H54 (cell line): ENCODE measurements around the gene METTL1.
A peak's percentile ranks its signal among the peaks of the same experiment; 100 is the strongest.

Source experiments
- DNase-seq: peaks from one replicate; pipeline ENCODE4 v3.0.0; 2011; ENCODE audit warnings: low spot score, mixed read lengths; ENCODE audit not compliant: insufficient read length
- FAIRE-seq: peaks from 3 replicates; lab custom pipeline; 2011; peaks lifted over from hg19 to GRCh38; lab: Jason Lieb, UNC
- POLR2A ChIP-seq: IDR thresholded peaks from 2 replicates; pipeline ENCODE4 v1.6.1; 2011; ENCODE audit warnings: low read depth, mild to moderate bottlenecking, low read length

METTL1 gene

GRCh38 chr12:57749061-57749460, 22.8 kb downstream of the METTL1 start:
- FAIRE-seq = no peak

DNA sequence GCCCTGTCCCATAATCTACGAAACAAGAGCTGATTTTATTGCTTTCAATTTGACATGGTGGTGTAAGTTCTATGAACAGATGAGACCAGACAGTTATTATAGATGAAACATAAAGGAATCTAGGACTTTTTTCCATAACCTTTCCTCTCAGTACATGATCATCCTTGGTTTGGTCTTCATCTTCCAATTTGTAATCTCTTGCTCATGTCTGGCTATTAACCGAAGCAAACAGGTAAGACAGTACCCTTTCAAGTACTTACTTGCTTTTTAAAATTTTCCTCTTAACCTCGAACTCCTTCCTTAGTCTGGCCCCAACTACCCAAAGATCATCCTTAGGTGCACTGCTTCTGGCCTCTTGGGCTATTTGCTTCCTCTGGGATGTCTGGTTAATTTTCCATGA, 25.9 kb downstream of the METTL1 start:
- no peak for FAIRE-seq
- no peak for TF ChIP-seq POLR2A
- DNase-seq = no peak

More at GRCh38 chr12:57749061-57749460, 22.8 kb downstream of the METTL1 start:
- DNase-seq = no peak
- TF ChIP-seq POLR2A = no peak

DNA sequence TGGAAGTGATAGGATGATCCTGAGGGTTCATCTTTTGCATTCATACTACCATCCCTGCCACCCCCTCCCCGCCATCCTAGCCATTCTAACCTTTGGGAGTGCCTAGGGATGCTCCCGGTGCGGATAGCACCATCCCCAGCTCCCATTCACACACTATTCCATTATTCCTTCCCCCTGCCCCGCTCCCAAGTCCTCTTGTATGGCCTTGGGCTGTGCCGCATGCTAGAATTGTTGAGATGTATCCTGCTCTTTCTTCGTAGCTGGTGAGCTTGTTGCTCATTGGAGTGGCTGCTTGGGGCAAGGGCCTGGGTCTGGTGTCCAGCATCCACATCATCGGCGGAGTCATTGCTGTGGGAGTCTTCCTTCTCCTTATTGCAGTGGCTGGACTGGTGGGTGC, 26.4 kb downstream of the METTL1 start:
- DNase-seq (no peak), FAIRE-seq (no peak)
- 0 out of 2 replicates have a peak, but pooled peaks have one; percentile 1 for TF ChIP-seq POLR2A

DNA sequence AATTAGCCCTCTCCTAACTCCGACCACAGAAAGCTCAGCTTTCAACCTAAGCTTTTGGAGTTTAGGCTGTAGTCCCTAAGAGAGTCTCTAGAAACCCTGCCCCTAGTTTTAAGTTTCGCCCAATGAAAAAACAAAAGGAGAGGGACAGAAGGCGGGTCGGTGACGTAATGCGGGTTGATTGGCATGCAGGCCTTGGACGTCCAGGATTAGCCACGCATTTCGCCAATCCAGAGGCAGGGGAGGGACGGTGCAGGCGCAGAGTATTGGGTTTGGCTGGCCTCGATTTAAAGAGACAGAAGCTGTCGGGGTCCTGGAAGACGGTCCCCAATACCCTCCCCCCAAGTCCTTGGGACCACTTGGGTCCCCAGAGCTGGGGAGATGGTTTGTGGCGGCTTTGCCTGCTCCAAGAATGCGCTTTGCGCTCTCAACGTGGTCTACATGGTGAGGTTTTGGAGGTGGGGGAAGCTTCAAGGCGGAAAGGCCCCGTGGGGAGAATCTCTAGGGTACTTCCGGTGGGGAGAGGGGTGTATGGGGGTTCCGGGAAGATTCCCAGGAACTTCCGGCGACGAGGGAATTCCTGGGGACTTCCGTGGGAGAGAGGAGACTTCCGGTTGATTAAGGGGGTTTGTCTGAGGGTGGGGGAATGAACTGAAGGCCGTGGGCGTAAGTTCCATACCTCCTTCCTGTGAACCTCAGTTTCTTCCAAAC, 27.0 kb downstream of the METTL1 start, which contains the start of gene TSPAN31:
Gene TSPAN31 (plus strand): TSS at position 263 of the 708 bp plus-strand sequence. CDS start 116 bp downstream, at position 379.
- DNase-seq (peak; percentile 92), FAIRE-seq (peak; percentile 81)
- TF ChIP-seq POLR2A = 0 out of 2 replicates have a peak, but pooled peaks have one; percentile 16

DNA sequence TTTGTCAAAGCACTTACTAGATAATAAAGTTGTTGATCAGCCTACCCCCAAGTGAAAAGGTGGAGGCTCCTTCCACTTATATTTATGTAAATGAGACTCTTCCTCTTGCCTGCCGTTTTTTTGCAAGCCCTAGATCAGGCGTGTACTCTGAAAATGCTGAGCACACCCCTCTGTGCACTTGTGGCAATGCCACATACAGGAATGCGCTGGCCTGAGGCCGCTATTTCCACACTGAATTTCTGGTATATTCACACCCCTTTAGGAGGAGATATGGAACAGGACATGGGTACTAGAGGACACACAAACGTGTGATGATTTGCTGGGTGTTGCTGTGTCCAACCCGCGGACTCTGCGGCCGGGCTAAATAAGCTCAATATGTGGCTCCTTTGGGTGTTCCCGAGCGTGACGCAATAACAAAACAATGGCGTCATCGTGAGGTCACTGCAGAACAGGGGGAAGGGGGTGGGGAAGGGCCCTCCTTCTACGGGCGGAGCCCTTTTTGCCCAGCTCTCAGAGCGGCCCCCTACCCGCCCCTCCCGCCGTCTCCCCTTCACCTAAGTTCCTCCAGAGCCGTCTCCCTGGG, 27.6 kb downstream of the METTL1 start:
- TF ChIP-seq POLR2A = 0 out of 2 replicates have a peak, but pooled peaks have one; percentile 13
- no peak for FAIRE-seq
- no peak for DNase-seq

DNA sequence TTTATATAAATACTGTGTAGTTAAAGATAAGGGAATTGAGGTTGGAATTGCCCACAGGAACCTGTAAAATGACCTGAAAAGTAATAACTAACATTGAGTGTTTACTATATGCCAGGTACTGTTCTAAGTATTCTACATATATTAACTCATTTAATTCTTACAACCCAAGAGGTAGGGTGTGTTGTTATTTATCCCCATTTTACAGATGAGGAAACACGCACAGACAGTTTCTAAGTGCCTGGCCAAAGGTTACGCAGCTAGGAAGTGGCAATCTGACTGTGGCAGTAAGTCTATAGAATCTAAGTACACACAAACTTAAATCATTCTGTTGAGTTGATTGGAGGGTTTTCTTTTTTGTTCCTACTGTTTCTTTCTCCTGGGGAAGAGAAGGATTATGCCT, 28.1 kb downstream of the METTL1 start:
- TF ChIP-seq POLR2A = no peak
- DNase-seq (no peak), FAIRE-seq (no peak)

- TF ChIP-seq POLR2A = no peak
- no peak for FAIRE-seq
- DNase-seq = no peak
Measured at GRCh38 chr12:57741844-57742738, 29.8 kb downstream of the METTL1 start.

- no peak for TF ChIP-seq POLR2A
- DNase-seq (no peak), FAIRE-seq (no peak)
Measured at GRCh38 chr12:57741413-57741789, 30.5 kb downstream of the METTL1 start.

DNA sequence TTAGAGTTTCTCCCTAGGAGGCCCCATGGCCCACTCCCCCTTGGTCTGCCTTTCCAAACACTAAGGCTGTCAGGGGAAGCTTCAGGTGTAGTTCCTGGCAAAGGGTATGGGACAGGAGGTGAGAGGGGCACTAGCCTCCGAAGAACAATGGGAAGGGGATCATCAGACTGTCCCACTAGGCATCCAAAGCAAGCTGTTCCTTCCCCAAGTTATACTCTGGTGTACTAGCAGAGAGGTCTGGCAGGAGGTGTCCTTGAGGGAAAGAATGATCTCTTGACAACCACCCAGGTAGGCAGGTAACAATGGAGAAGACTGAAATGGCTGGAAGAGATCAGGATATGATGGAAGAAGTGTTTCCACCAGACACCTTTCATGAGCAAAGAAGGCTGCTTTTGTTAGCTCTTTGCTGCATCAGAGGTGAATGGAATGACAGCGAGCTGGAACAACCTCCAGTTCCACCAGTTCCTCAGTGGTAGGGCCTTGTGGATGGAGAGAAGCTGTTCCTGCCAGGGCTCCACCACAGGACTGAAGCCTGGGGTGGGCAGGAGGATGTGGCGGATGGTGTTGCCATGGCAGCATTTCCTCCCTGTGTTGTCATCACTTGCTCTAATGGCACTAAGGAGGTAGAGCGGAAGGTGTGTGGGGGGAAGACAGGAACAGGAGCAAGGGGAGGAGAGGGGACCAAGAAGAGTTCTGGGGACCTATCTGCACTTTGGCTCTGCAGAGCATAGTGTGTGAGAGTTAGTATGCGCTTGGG, 31.1 kb downstream of the METTL1 start:
- no peak for DNase-seq
- no peak for TF ChIP-seq POLR2A
- no peak for FAIRE-seq

DNA sequence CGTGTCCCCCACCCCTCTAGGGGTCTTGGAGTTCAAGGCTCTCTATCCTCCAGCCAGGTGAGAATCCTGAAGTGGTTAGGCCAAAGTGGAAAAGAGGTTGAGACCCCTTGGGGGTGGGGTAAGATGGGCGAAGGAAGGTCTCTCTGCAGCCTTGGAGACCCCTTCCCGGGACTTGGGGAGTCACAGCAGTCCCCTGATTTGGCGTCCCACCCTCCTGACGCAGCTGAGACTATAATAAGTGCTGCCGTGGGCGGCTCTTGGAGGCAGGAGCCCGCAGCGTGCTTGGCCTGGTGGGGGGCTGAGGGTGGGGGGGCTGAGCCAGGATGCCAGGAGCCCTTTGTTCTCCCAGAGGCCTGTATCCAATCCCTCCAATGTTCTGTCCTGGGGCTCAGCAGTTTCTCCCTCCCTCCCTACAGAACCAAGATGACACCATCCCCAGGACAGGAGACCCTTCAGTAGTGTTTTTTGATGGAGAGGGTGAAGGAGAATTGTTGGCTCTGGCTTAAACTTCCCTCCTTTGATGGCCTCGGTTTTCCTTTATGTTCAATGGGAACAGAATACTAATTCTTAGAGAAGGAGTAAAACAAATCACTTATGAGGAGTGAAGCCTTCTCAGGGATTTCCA, 31.9 kb downstream of the METTL1 start:
- no peak for TF ChIP-seq POLR2A
- no peak for FAIRE-seq
- DNase-seq = no peak

GRCh38 chr12:57739387-57739786, 32.5 kb downstream of the METTL1 start:
- DNase-seq (no peak), FAIRE-seq (no peak)
- no peak for TF ChIP-seq POLR2A

GRCh38 chr12:57738661-57739237, 33.2 kb downstream of the METTL1 start, which contains the start of gene AGAP2:
TSS of gene AGAP2 (minus strand) at chr12:57738742. CDS start at chr12:57738246, 496 bp downstream.
- FAIRE-seq = no peak
- DNase-seq = no peak
- no peak for TF ChIP-seq POLR2A
